Endodermal cell (in vitro differentiated cells): ENCODE results near the gene HDAC4. TPM values are rescaled to one million over a fixed set of nuclear protein-coding genes. Genes with fewer than 3 reads are reported as not detected.

Experiments
- DNase-seq: peaks from one replicate; pipeline ENCODE4 v3.0.0-alpha.2; 2017
- H3K27ac ChIP-seq: 2 replicates; pipeline ENCODE4 v1.5.1; 2013; ENCODE audit warnings: mild to moderate bottlenecking, low read depth, low read length, moderate library complexity
- H3K27me3 ChIP-seq: 2 replicates; pipeline ENCODE4 v1.6.1; 2013; ENCODE audit warnings: mild to moderate bottlenecking, low read length, moderate library complexity; ENCODE audit not compliant: insufficient read depth, control insufficient read depth, poor library complexity, severe bottlenecking
- H3K36me3 ChIP-seq: 2 replicates; pipeline ENCODE4 v1.7.0; 2013; ENCODE audit warnings: mild to moderate bottlenecking, low read length, moderate library complexity; ENCODE audit not compliant: control insufficient read depth, insufficient read depth
- H3K4me1 ChIP-seq: one replicate; pipeline ENCODE4 v1.7.0; 2013; ENCODE audit warnings: low read length; ENCODE audit not compliant: control insufficient read depth, insufficient read depth
- H3K4me3 ChIP-seq: 2 replicates; pipeline ENCODE4 v1.5.1; 2013; ENCODE audit warnings: mild to moderate bottlenecking, low read length, moderate library complexity
- H3K9ac ChIP-seq: 2 replicates; pipeline ENCODE4 v1.6.1; 2013; ENCODE audit warnings: mild to moderate bottlenecking, low read length, moderate library complexity; ENCODE audit not compliant: poor library complexity, severe bottlenecking; ENCODE audit errors: extremely low read depth
- H3K9me3 ChIP-seq: 2 replicates; pipeline ENCODE4 v1.6.1; 2013; ENCODE audit warnings: mild to moderate bottlenecking, low read length, moderate library complexity; ENCODE audit not compliant: control insufficient read depth
- H3K27ac Mint-ChIP-seq: 2 replicates; pipeline ENCODE4 v1.8.0; 2020; ENCODE audit warnings: mixed read lengths
- H3K27me3 Mint-ChIP-seq: 2 replicates; pipeline ENCODE4 v1.8.0; 2021; ENCODE audit warnings: mild to moderate bottlenecking, mixed read lengths; ENCODE audit not compliant: insufficient read depth
- H3K36me3 Mint-ChIP-seq: 2 replicates; pipeline ENCODE4 v1.8.0; 2020; ENCODE audit warnings: low read depth, mixed read lengths
- H3K4me1 Mint-ChIP-seq: 2 replicates; pipeline ENCODE4 v1.8.0; 2020; ENCODE audit warnings: mixed read lengths
- H3K4me3 Mint-ChIP-seq: 2 replicates; pipeline ENCODE4 v1.8.0; 2020; ENCODE audit warnings: mild to moderate bottlenecking, moderate library complexity, mixed read lengths
- H3K9me3 Mint-ChIP-seq: 2 replicates; pipeline ENCODE4 v1.8.0; 2020; ENCODE audit warnings: mild to moderate bottlenecking, mixed read lengths
- CTCF ChIP-seq: fragments of 200-600 bp; sonication (generic); conservative IDR thresholded peaks from 2 replicates; pipeline ENCODE4 v1.5.0; 2021; ENCODE audit warnings: antibody characterized with exemption, mild to moderate bottlenecking
- WGBS, 2 experiments: methylation state at CpG; one replicate each; pipeline versions ENCODE4 v1.1.5 to v1.1.7; 2013; ENCODE audit warnings: missing lambda C conversion rate in 2 of 2, mixed read lengths in 1 of 2; ENCODE audit not compliant: insufficient coverage in 1 of 2, insufficient read length in 1 of 2; 5-methylcytosine and 5-hydroxymethylcytosine counted together
- total RNA-seq, 2 donors: library from RNA; stranded (reverse); fragmentation: NEBNext Ultra II Directional in 1 of 2; extraction: Animal tissue kit (Norgen Biotek cat#: 25700) in 1 of 2; gene quantifications; 2 replicates in 1 of 2; 3 replicates in 1 of 2; pipeline ENCODE4 v1.2.1, GENCODE V29; 2021

The HDAC4 gene
- total RNA-seq, 2 donors from 2014 or later: 45.7 to 51.2 TPM

GRCh38 chr2:239129147-239129920, 271.5 kb downstream of the HDAC4 start:
- no peak overlapping the region for H3K4me3 Mint-ChIP-seq
- TF ChIP-seq CTCF: no peak
- peaks cover 5% of the 10 kb centered on the region for H3K9me3 ChIP-seq
- H3K4me1 Mint-ChIP-seq: no peaks in the 10 kb centered on the region
- peaks cover 19% of the 10 kb centered on the region for H3K36me3 ChIP-seq
- DNase-seq: no peak
- no peaks in the 10 kb centered on the region for H3K27me3 Mint-ChIP-seq
- no peaks in the 10 kb centered on the region for H3K4me1 ChIP-seq
- peak overlapping the region; percentile 14 for H3K27ac Mint-ChIP-seq
- no peak overlapping the region for H3K27ac ChIP-seq
- H3K36me3 Mint-ChIP-seq: peaks cover 49% of the 10 kb centered on the region
- H3K9ac ChIP-seq: no peak overlapping the region
- no peak overlapping the region for H3K4me3 ChIP-seq
- no peaks in the 10 kb centered on the region for H3K27me3 ChIP-seq
- peaks cover 6% of the 10 kb centered on the region for H3K9me3 Mint-ChIP-seq
- 92 to 98% methylated on average over 5 to 8 of the region's 8 CpGs for WGBS, 2 experiments

GRCh38 chr2:239128706-239129105, 272.1 kb downstream of the HDAC4 start:
- Mint-ChIP-seq H3K36me3 (peaks cover 48% of the 10 kb centered on the region), H3K4me3 (no peak overlapping the region), H3K9me3 (peaks cover 6% of the 10 kb centered on the region), H3K27ac (peak overlapping the region; percentile 14), H3K27me3 (no peaks in the 10 kb centered on the region), H3K4me1 (no peaks in the 10 kb centered on the region)
- Histone ChIP-seq H3K27me3 (no peaks in the 10 kb centered on the region), H3K9me3 (peaks cover 5% of the 10 kb centered on the region), H3K36me3 (peaks cover 18% of the 10 kb centered on the region), H3K4me1 (no peaks in the 10 kb centered on the region), H3K4me3 (no peak overlapping the region), H3K27ac (no peak overlapping the region), H3K9ac (no peak overlapping the region)
- WGBS, 2 experiments: 81 to 89% methylated on average over 8 to 13 of the region's 13 CpGs
- no peak for DNase-seq
- no peak for TF ChIP-seq CTCF

GRCh38 chr2:239127513-239127912, 273.3 kb downstream of the HDAC4 start:
- H3K4me3 Mint-ChIP-seq: no peak overlapping the region
- H3K27ac ChIP-seq: no peak overlapping the region
- H3K4me1 Mint-ChIP-seq: no peaks in the 10 kb centered on the region
- peaks cover 6% of the 10 kb centered on the region for H3K9me3 Mint-ChIP-seq
- no peak for DNase-seq
- H3K27ac Mint-ChIP-seq: no peak overlapping the region
- no peak for TF ChIP-seq CTCF
- H3K36me3 ChIP-seq: peaks cover 17% of the 10 kb centered on the region
- H3K36me3 Mint-ChIP-seq: peaks cover 39% of the 10 kb centered on the region
- no peak overlapping the region for H3K4me3 ChIP-seq
- H3K4me1 ChIP-seq: no peaks in the 10 kb centered on the region
- H3K9ac ChIP-seq: no peak overlapping the region
- H3K27me3 Mint-ChIP-seq: no peaks in the 10 kb centered on the region
- WGBS, 2 experiments: 94 to 98% methylated on average over 8 to 9 of the region's 9 CpGs
- peaks cover 5% of the 10 kb centered on the region for H3K9me3 ChIP-seq
- no peaks in the 10 kb centered on the region for H3K27me3 ChIP-seq
